Common myeloid progenitor, CD34-positive (primary cell): Measurements from ENCODE around the gene MSN.

ENCODE experiments used
- CTCF ChIA-PET: fragments of 350-600 bp; sonication (Branson Sonifier 250); formaldehyde crosslinking; loops from one replicate; lab custom pipeline; 2021; ENCODE audit warnings: antibody characterized with exemption; lab: Charles Lee
- POLR2A ChIA-PET: fragments of 350-600 bp; sonication (Branson Sonifier 250); formaldehyde crosslinking; loops from one replicate; lab custom pipeline; 2021; ENCODE audit warnings: antibody characterized with exemption; lab: Charles Lee
- DNase-seq, 3 donors: peaks; one replicate each; pipeline versions ENCODE4 v3.0.0 to v3.0.0-alpha.2; 2013
- H3K27ac ChIP-seq, 2 experiments: 1 replicate in 1 of 2; 2 replicates in 1 of 2; pipeline ENCODE4 v1.7.0; 2013; ENCODE audit warnings: inconsistent platforms in 2 of 2, low read length in 2 of 2, mild to moderate bottlenecking in 2 of 2, low read depth in 1 of 2, moderate library complexity in 1 of 2; ENCODE audit not compliant: severe bottlenecking in 2 of 2, insufficient read depth in 1 of 2, poor library complexity in 1 of 2
- H3K27me3 ChIP-seq, 5 experiments: replicated peaks in 2 of 5; 1 replicate in 3 of 5; 2 replicates in 2 of 5; pipeline versions ENCODE4 v1.6.1 to v1.7.0; 2013; ENCODE audit warnings: low read length in 4 of 5, mild to moderate bottlenecking in 2 of 5, moderate library complexity in 2 of 5, inconsistent platforms in 1 of 5; ENCODE audit not compliant: insufficient read depth in 5 of 5, control insufficient read depth in 4 of 5
- H3K36me3 ChIP-seq, 4 experiments: 1 replicate in 2 of 4; 2 replicates in 2 of 4; pipeline versions ENCODE4 v1.6.1 to v1.7.0; 2013; ENCODE audit warnings: low read length in 3 of 4, control low read depth in 1 of 4, mild to moderate bottlenecking in 1 of 4; ENCODE audit not compliant: control insufficient read depth in 4 of 4, insufficient read depth in 4 of 4
- H3K4me1 ChIP-seq, 4 experiments: 1 replicate in 3 of 4; 2 replicates in 1 of 4; pipeline versions ENCODE4 v1.6.1 to v1.7.1; 2013; ENCODE audit warnings: low read length in 3 of 4, mild to moderate bottlenecking in 3 of 4, control low read depth in 1 of 4, inconsistent platforms in 1 of 4, moderate library complexity in 1 of 4; ENCODE audit not compliant: control insufficient read depth in 4 of 4, insufficient read depth in 4 of 4; ENCODE audit errors: control extremely low read depth in 1 of 4
- H3K4me3 ChIP-seq, 7 experiments: 1 replicate in 4 of 7; 2 replicates in 3 of 7; pipeline versions ENCODE4 v1.5.1 to v1.7.0; 2013; ENCODE audit warnings: mild to moderate bottlenecking in 7 of 7, low read length in 6 of 7, moderate library complexity in 6 of 7, inconsistent platforms in 2 of 7, low read depth in 2 of 7, control low read depth in 1 of 7; ENCODE audit not compliant: insufficient read depth in 4 of 7, control insufficient read depth in 1 of 7; ENCODE audit errors: extremely low read depth in 1 of 7
- H3K9me3 ChIP-seq, 5 experiments: 1 replicate in 4 of 5; 2 replicates in 1 of 5; pipeline versions ENCODE4 v1.6.1 to v1.7.1; 2013; ENCODE audit warnings: low read length in 4 of 5, mild to moderate bottlenecking in 2 of 5, inconsistent platforms in 1 of 5, low read depth in 1 of 5, moderate library complexity in 1 of 5; ENCODE audit not compliant: control insufficient read depth in 4 of 5, insufficient read depth in 2 of 5; ENCODE audit errors: control extremely low read depth in 1 of 5
- WGBS: methylation state at CpG from one replicate; pipeline ENCODE4 v1.1.5; 2013; ENCODE audit not compliant: insufficient coverage; 5-methylcytosine and 5-hydroxymethylcytosine counted together

MSN gene

GRCh38 chrX:65726715-65727114, 59.3 kb downstream of the MSN start:
- ChIA-PET POLR2A (no interaction called here), CTCF (interaction anchor here (1.0 to 1.7 kb wide), 4 partner anchors 14 to 29 kb away, joined by 3 read pairs; no protein-coding TSS in a partner anchor)
- no peak for DNase-seq
- 83% methylated on average over 1 of the region's 1 CpG for WGBS
- Histone ChIP-seq H3K4me3 (no peak overlapping the region), H3K4me1 (peaks cover 0 to 4% (median 0%) of the 10 kb centered on the region in 4 experiments), H3K27me3 (peaks cover 0 to 7% (median 0%) of the 10 kb centered on the region in 5 experiments), H3K9me3 (peaks cover 0 to 8% (median 0%) of the 10 kb centered on the region in 5 experiments), H3K27ac (no peak overlapping the region), H3K36me3 (peaks cover 15 to 62% (median 33%) of the 10 kb centered on the region in 4 experiments)

- H3K9me3 ChIP-seq: no peaks in the 10 kb centered on the region
- DNase-seq: no peak
- POLR2A ChIA-PET: no interaction called here
- H3K4me3 ChIP-seq: no peak overlapping the region
- no peak overlapping the region for H3K27ac ChIP-seq
- WGBS: no CpG with 5 or more reads among the region's 1 CpG
- peaks cover 29 to 79% (median 53%) of the 10 kb centered on the region in 4 experiments for H3K36me3 ChIP-seq
- CTCF ChIA-PET: no interaction called here
- no peaks in the 10 kb centered on the region for H3K4me1 ChIP-seq
- peaks cover 0 to 8% (median 0%) of the 10 kb centered on the region in 5 experiments for H3K27me3 ChIP-seq
Measured at GRCh38 chrX:65731684-65732289, 64.3 kb downstream of the MSN start.

DNA sequence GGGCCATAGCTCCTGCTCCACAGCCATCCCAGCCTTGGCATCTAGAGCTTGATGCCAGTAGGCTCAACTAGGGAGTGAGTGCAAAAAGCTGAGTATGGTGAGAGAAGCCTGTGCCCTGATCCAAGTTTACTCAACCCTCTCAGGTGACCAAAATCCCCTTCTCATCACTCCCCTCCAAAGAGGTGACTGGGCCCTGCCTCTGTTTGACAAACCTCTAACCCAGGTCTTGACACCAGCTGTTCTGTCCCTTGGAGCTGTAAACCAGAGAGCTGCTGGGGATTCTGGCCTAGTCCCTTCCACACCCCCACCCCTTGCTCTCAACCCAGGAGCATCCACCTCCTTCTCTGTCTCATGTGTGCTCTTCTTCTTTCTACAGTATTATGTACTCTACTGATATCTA, 73.5 kb downstream of the MSN start:
- H3K36me3 ChIP-seq: peaks cover 10 to 55% (median 27%) of the 10 kb centered on the region in 4 experiments
- no peaks in the 10 kb centered on the region for H3K9me3 ChIP-seq
- H3K27me3 ChIP-seq: peaks cover 0 to 13% (median 0%) of the 10 kb centered on the region in 5 experiments
- CTCF ChIA-PET: interaction anchor here (1.1 kb wide), 1 partner anchor 18 kb away, joined by 5 read pairs; no protein-coding TSS in a partner anchor
- POLR2A ChIA-PET: no interaction called here
- peaks cover 0 to 7% (median 0%) of the 10 kb centered on the region in 4 experiments for H3K4me1 ChIP-seq
- no peak overlapping the region for H3K27ac ChIP-seq
- no peak for DNase-seq
- H3K4me3 ChIP-seq: no peak overlapping the region

DNA sequence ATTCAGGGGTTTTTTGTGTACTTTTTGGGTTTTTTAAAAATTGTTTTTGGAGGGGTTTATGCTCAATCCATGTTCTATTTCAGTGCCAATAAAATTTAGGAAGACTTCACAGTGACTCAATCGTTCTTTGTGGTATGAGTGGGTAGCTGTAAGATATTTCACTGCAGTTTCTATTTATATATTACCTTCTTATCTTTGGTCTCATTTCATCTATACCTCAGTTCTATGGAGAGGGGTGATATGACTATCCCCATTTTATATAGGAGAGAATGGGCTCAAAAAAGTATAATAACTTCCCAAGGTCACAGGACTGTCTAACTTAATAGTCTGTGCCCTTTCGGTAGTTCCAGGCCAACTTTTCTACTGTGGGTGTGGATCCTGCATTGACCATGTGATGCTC, 74.4 kb downstream of the MSN start:
- H3K9me3 ChIP-seq: no peaks in the 10 kb centered on the region
- no peak overlapping the region for H3K4me3 ChIP-seq
- H3K27ac ChIP-seq: no peak overlapping the region
- ChIA-PET POLR2A (no interaction called here), CTCF (interaction anchor here (0.7 kb wide), 1 partner anchor 16 kb away, joined by 3 read pairs; no protein-coding TSS in a partner anchor)
- DNase-seq: no peak
- peaks cover 0 to 11% (median 0%) of the 10 kb centered on the region in 5 experiments for H3K27me3 ChIP-seq
- peaks cover 0 to 10% (median 2%) of the 10 kb centered on the region in 4 experiments for H3K4me1 ChIP-seq
- WGBS: 100% methylated on average over 1 of the region's 2 CpGs
- H3K36me3 ChIP-seq: peaks cover 5 to 49% (median 23%) of the 10 kb centered on the region in 4 experiments

DNA sequence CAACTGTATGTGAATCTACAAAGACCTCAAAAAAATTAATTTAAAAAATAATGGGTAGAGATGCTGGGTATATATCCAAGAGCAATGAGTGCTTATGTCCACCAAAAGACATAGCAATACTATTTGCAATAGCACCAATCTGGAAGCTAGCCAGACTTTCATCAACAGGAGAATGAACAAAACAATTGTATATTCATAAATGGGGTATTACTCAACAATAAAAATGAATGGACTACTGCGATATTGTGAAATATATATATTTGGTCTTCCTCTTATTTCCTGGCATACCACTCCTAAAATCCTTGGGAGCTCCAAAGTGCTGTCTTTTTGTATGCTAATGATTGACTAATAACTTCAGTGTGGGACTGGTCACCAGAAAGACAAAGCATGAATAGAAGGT, 77.5 kb downstream of the MSN start:
- Histone ChIP-seq H3K36me3 (peaks cover 0 to 20% (median 8%) of the 10 kb centered on the region in 4 experiments), H3K27ac (no peak overlapping the region), H3K4me1 (peaks cover 0 to 24% (median 6%) of the 10 kb centered on the region in 4 experiments), H3K4me3 (no peak overlapping the region), H3K9me3 (no peaks in the 10 kb centered on the region), H3K27me3 (peaks cover 0 to 4% (median 0%) of the 10 kb centered on the region in 5 experiments)
- ChIA-PET POLR2A (no interaction called here), CTCF (interaction anchor here (1.7 to 2.0 kb wide), 3 partner anchors 250 to 364 kb away, joined by 5 to 9 read pairs (median 6); no protein-coding TSS in a partner anchor)
- no CpG with 5 or more reads among the region's 1 CpG for WGBS
- DNase-seq: no peak

DNA sequence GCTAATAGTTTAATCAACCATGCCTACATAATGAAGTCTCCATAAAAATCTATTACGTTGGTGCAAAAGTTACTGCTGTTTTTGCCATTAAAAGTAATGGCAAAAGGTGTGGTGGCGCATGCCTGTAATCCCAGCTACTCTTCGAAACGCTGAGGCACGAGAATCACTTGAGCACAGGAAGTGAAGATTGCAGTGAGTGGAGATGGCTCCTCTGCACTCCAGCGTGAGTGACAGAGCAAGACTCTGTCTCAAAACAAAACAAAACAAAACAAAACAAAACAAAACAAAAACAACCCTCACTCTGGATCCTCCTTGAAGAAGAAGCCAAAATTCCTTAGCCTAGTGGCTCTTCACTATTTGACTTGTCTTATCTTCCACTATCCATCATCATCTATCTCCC, 78.0 kb downstream of the MSN start:
- Histone ChIP-seq H3K4me3 (no peak overlapping the region), H3K27me3 (peaks cover 0 to 4% (median 0%) of the 10 kb centered on the region in 5 experiments), H3K36me3 (peaks cover 0 to 15% (median 5%) of the 10 kb centered on the region in 4 experiments), H3K27ac (no peak overlapping the region), H3K9me3 (no peaks in the 10 kb centered on the region), H3K4me1 (peaks cover 0 to 24% (median 8%) of the 10 kb centered on the region in 4 experiments)
- CTCF ChIA-PET: interaction anchor here (0.7 to 2.0 kb wide), 9 partner anchors 93 to 367 kb away, joined by 3 to 9 read pairs (median 5); no protein-coding TSS in a partner anchor
- peak in 1 of 3 donors; percentile 13 for DNase-seq
- POLR2A ChIA-PET: interaction anchor here (0.6 kb wide), 1 partner anchor 21 kb away, joined by 5 read pairs; no protein-coding TSS in a partner anchor
- WGBS: 79% methylated on average over 3 of the region's 6 CpGs

GRCh38 chrX:65745992-65746391, 78.5 kb downstream of the MSN start:
- DNase-seq: peak in 1 of 3 donors; percentile 20
- peaks cover 0 to 4% (median 0%) of the 10 kb centered on the region in 5 experiments for H3K27me3 ChIP-seq
- no peak overlapping the region for H3K4me3 ChIP-seq
- 51% methylated on average over 5 of the region's 5 CpGs for WGBS
- peaks cover 2 to 27% (median 12%) of the 10 kb centered on the region in 4 experiments for H3K4me1 ChIP-seq
- CTCF ChIA-PET: interaction anchor here (0.7 to 2.0 kb wide), 9 partner anchors 93 to 367 kb away, joined by 3 to 9 read pairs (median 5); no protein-coding TSS in a partner anchor
- H3K36me3 ChIP-seq: peaks cover 0 to 10% (median 2%) of the 10 kb centered on the region in 4 experiments
- H3K27ac ChIP-seq: no peak overlapping the region
- H3K9me3 ChIP-seq: no peaks in the 10 kb centered on the region
- POLR2A ChIA-PET: interaction anchor here (0.6 kb wide), 1 partner anchor 21 kb away, joined by 5 read pairs; no protein-coding TSS in a partner anchor
